Renal pelvis (tissue), 4 donors: ENCODE measurements around the gene MYL4. TPM values are rescaled to one million over a fixed set of nuclear protein-coding genes. Genes with fewer than 3 reads are reported as not detected.
"Not testable (repeated sequence)": the region's sequence is repeated elsewhere in the genome, so short reads cannot be mapped to it uniquely, and the experiment has no call there.

ENCODE experiments used
- DNase-seq: peaks from one replicate; pipeline ENCODE4 v3.0.0-alpha.2; 2013
- polyA plus RNA-seq, 3 donors: library from polyadenylated mRNA; unstranded; fragments of 120-200 nt; gene quantifications; one replicate each; pipeline ENCODE4 v1.2.1, GENCODE V29; 2013; ENCODE audit not compliant: insufficient read length in 3 of 3

Gene MYL4
- polyA plus RNA-seq, 3 donors: 3.6 to 3.9 (median 3.9) TPM

- DNase-seq: not testable (repeated sequence)
Measured at GRCh38 chr17:47269561-47270280, 60.6 kb downstream of the MYL4 start.

GRCh38 chr17:47270946-47271705, 62.0 kb downstream of the MYL4 start:
- no peak for DNase-seq

- DNase-seq: no peak
Measured at GRCh38 chr17:47272491-47272890, 63.3 kb downstream of the MYL4 start.

- DNase-seq: no peak
Measured at GRCh38 chr17:47273245-47273644, 64.1 kb downstream of the MYL4 start.

Other genes with a start within 250 kb of the MYL4 start
- under 1 TPM in 1 of 3 donors, not detected in 2; 0.21 TPM for gene RPRML, start 230.1 kb upstream of the MYL4 start, polyA plus RNA-seq
- 10 to 100 TPM; 48.1 to 60.8 (median 52.3) TPM for gene CDC27, start 20.1 kb upstream of the MYL4 start, polyA plus RNA-seq
- gene ITGB3, start 44.5 kb downstream of the MYL4 start, polyA plus RNA-seq: 10 to 100 TPM; 16.5 to 24.1 (median 22.9) TPM
- gene EFCAB13, start 114.6 kb downstream of the MYL4 start, polyA plus RNA-seq: 10 to 100 TPM in 2 of 3 donors, 1 to 10 TPM in 1; 4.2 to 14.3 (median 12.3) TPM